T-helper 1 cell treated with Interleukin-12 subunit alpha and Interleukin-12 subunit beta and Interleukin-4 antibody, amounts not matched to agents 30 ng/mL and 1 ng/mL, for 36 hours (primary cell): Measurements from ENCODE around the gene COL21A1. TPM values are rescaled to one million over a fixed set of nuclear protein-coding genes. Genes with fewer than 3 reads are reported as not detected.

Experiments
- intact Hi-C: fragments of 100-400 bp; cut with micrococcal nuclease; formaldehyde crosslinking; loops from one replicate; pipeline ENCODE4 v1.15.1; 2024
- total RNA-seq: library from RNA; stranded (reverse); gene quantifications from 2 replicates; pipeline ENCODE4 v1.2.3, GENCODE V29; 2022

COL21A1 gene
- total RNA-seq, 1 donor from 2014 or later = not detected

- intact Hi-C loops = no loop called here
These were observed 196.2 kb downstream of the COL21A1 start for GRCh38 chr6:56051202-56051598.

GRCh38 chr6:56050530-56051201 lies 196.7 kb downstream of the COL21A1 start:
- intact Hi-C loops = no loop called here

- intact Hi-C loops = no loop called here
These were observed 198.8 kb downstream of the COL21A1 start for GRCh38 chr6:56048601-56049000.

GRCh38 chr6:56047931-56048540 lies 199.3 kb downstream of the COL21A1 start:
- intact Hi-C loops = no loop called here

GRCh38 chr6:56046576-56046975 lies 200.8 kb downstream of the COL21A1 start:
- intact Hi-C loops = no loop called here

GRCh38 chr6:56043761-56044160 lies 203.6 kb downstream of the COL21A1 start:
- intact Hi-C loops = no loop called here

- intact Hi-C loops = no loop called here
These were observed 204.3 kb downstream of the COL21A1 start for GRCh38 chr6:56043076-56043475.

- intact Hi-C loops = loop anchor here (1.0 kb wide), 1 partner anchor 8 kb away; no protein-coding TSS in a partner anchor
These were observed 205.8 kb downstream of the COL21A1 start for GRCh38 chr6:56041591-56041990.

GRCh38 chr6:56040889-56041301 lies 206.5 kb downstream of the COL21A1 start:
- intact Hi-C loops = loop anchor here (1.0 kb wide), 1 partner anchor 8 kb away; no protein-coding TSS in a partner anchor

GRCh38 chr6:56040223-56040622 lies 207.2 kb downstream of the COL21A1 start:
- intact Hi-C loops = no loop called here

- intact Hi-C loops = no loop called here
These were observed 208.6 kb downstream of the COL21A1 start for GRCh38 chr6:56038764-56039163.

- intact Hi-C loops = no loop called here
These were observed 209.8 kb downstream of the COL21A1 start for GRCh38 chr6:56037601-56038000.

GRCh38 chr6:56036916-56037600 lies 210.3 kb downstream of the COL21A1 start:
- intact Hi-C loops = no loop called here

- intact Hi-C loops = no loop called here
These were observed 214.0 kb downstream of the COL21A1 start for GRCh38 chr6:56033401-56033800.

GRCh38 chr6:56032715-56033260 lies 214.6 kb downstream of the COL21A1 start:
- intact Hi-C loops = no loop called here

GRCh38 chr6:56027865-56028264 lies 219.5 kb downstream of the COL21A1 start:
- intact Hi-C loops = no loop called here

GRCh38 chr6:56026455-56027180 lies 220.8 kb downstream of the COL21A1 start:
- intact Hi-C loops = no loop called here

- intact Hi-C loops = no loop called here
These were observed 221.6 kb downstream of the COL21A1 start for GRCh38 chr6:56025795-56026194.

- intact Hi-C loops = no loop called here
These were observed 222.4 kb downstream of the COL21A1 start for GRCh38 chr6:56024931-56025330.

- intact Hi-C loops = no loop called here
These were observed 223.6 kb downstream of the COL21A1 start for GRCh38 chr6:56023829-56024228.

GRCh38 chr6:56022678-56023077 lies 224.7 kb downstream of the COL21A1 start:
- intact Hi-C loops = no loop called here
